GM12878 (cell line): ENCODE results near the gene NPAS2. TPM values are rescaled to one million over a fixed set of nuclear protein-coding genes. Genes with fewer than 3 reads are reported as not detected.

Experiments used
- ATAC-seq: fragments of 200-7000 bp; cut with Tn5 transposase; 3 replicates; pipeline ENCODE4 v1.9.1; 2020; ENCODE audit warnings: mild to moderate bottlenecking, moderate library complexity
- BruUV-seq: library from RNA; stranded (reverse); fragments of 400-500 nt; replicated peaks from 2 replicates; lab custom pipeline; 2021; lab: Mats Ljungman, UMichigan
- CTCF ChIA-PET: fragments of 300-600 bp; sonication (Branson Sonifier 250); formaldehyde crosslinking; extraction: SDS; loops from one replicate; lab custom pipeline; 2021; ENCODE audit warnings: inconsistent platforms; lab: Yijun Ruan, JAX
- POLR2A ChIA-PET: fragments of 350-600 bp; formaldehyde crosslinking; extraction: SDS; loops from one replicate; lab custom pipeline; 2021; ENCODE audit warnings: inconsistent platforms; lab: Charles Lee
- RAD21 ChIA-PET: fragments of 300-600 bp; sonication (Branson Sonifier 250); formaldehyde crosslinking; loops from one replicate; lab custom pipeline; 2023; ENCODE audit warnings: antibody characterized with exemption; ENCODE audit not compliant: unreplicated experiment; lab: Charles Lee
- SMC1A ChIA-PET: fragments of 300-600 bp; sonication (Branson Sonifier 250); formaldehyde crosslinking; loops from one replicate; lab custom pipeline; 2023; ENCODE audit not compliant: unreplicated experiment, uncharacterized antibody; lab: Charles Lee
- DNase-seq: peaks from one replicate; pipeline ENCODE4 v3.0.0-alpha.2; 2011; ENCODE audit warnings: low read depth, low spot score
- FAIRE-seq: peaks from 3 replicates; lab custom pipeline; 2011; peaks lifted over from hg19 to GRCh38; lab: Jason Lieb, UNC
- H2AFZ ChIP-seq: 2 replicates; pipeline ENCODE4 v1.6.0; 2011; ENCODE audit warnings: low read depth, low read length, control low read depth; ENCODE audit not compliant: control insufficient read depth
- H3K27ac ChIP-seq: 2 replicates; pipeline ENCODE4 v1.5.1; 2011; ENCODE audit warnings: control low read depth; ENCODE audit not compliant: control insufficient read depth, insufficient read depth
- H3K27me3 ChIP-seq, 2 experiments: replicated peaks in 1 of 2; 2 replicates each; pipeline versions ENCODE4 v1.6.0 to v1.6.1; 2011; ENCODE audit warnings: low read length in 1 of 2; ENCODE audit not compliant: control insufficient read depth in 2 of 2, insufficient read depth in 2 of 2
- H3K36me3 ChIP-seq, 2 experiments: 2 replicates each; pipeline ENCODE4 v1.5.1; 2011; ENCODE audit warnings: low read length in 1 of 2; ENCODE audit not compliant: control insufficient read depth in 2 of 2, insufficient read depth in 2 of 2
- H3K4me1 ChIP-seq: 2 replicates; pipeline ENCODE4 v1.6.1; 2011; ENCODE audit warnings: mild to moderate bottlenecking, low read length, moderate library complexity, mixed read lengths; ENCODE audit not compliant: control insufficient read depth, insufficient read depth
- H3K4me2 ChIP-seq: 2 replicates; pipeline ENCODE4 v1.6.0; 2011; ENCODE audit warnings: control low read depth; ENCODE audit not compliant: control insufficient read depth, insufficient read depth
- H3K4me3 ChIP-seq: fragments of 200-600 bp; sonication (generic); 2 replicates; pipeline ENCODE4 v1.5.1; 2016
- H3K79me2 ChIP-seq: 2 replicates; pipeline ENCODE4 v1.6.0; 2011; ENCODE audit warnings: low read length; ENCODE audit not compliant: control insufficient read depth, insufficient read depth
- H3K9ac ChIP-seq: 2 replicates; pipeline ENCODE4 v1.8.0; 2011; ENCODE audit warnings: low read length, control low read depth, mixed read lengths; ENCODE audit not compliant: control insufficient read depth, insufficient read depth
- H3K9me3 ChIP-seq: replicated peaks from 3 replicates; pipeline ENCODE4 v1.5.1; 2011; ENCODE audit warnings: mild to moderate bottlenecking, low read length; ENCODE audit not compliant: control insufficient read depth, insufficient read depth
- H4K20me1 ChIP-seq: 2 replicates; pipeline ENCODE4 v1.6.0; 2011; ENCODE audit not compliant: control insufficient read depth, insufficient read depth
- ATF7 ChIP-seq: fragments of 450-650 bp; IDR thresholded peaks from 2 replicates; pipeline ENCODE4 v1.6.1; 2016; ENCODE audit warnings: low read depth, mild to moderate bottlenecking
- CHD2 ChIP-seq: IDR thresholded peaks from 2 replicates; pipeline ENCODE4 v1.6.1; 2011; ENCODE audit warnings: low read depth, low read length, improper control_type of control experiment, borderline replicate concordance
- ESRRA ChIP-seq: IDR thresholded peaks from 2 replicates; pipeline ENCODE4 v1.6.1; 2012; ENCODE audit warnings: mild to moderate bottlenecking, low read length, improper control_type of control experiment
- FOXK2 ChIP-seq: fragments of 450-650 bp; IDR thresholded peaks from 2 replicates; pipeline ENCODE4 v1.6.1; 2017; ENCODE audit warnings: mild to moderate bottlenecking, moderate library complexity
- KLF5 ChIP-seq: fragments of 450-650 bp; IDR thresholded peaks from 2 replicates; pipeline ENCODE4 v1.6.1; 2014; ENCODE audit warnings: mild to moderate bottlenecking; ENCODE audit not compliant: partially characterized antibody
- MAX ChIP-seq: IDR thresholded peaks from 2 replicates; pipeline ENCODE4 v1.6.1; 2012; ENCODE audit warnings: low read depth, low read length, improper control_type of control experiment
- MTA2 ChIP-seq: fragments of 450-650 bp; IDR thresholded peaks from 2 replicates; pipeline ENCODE4 v1.6.1; 2016; ENCODE audit warnings: low read depth, mild to moderate bottlenecking, moderate library complexity
- MYB ChIP-seq: fragments of 150-350 bp; IDR thresholded peaks from 2 replicates; pipeline ENCODE4 v1.6.1; 2014; ENCODE audit warnings: mild to moderate bottlenecking, low read depth, low read length, borderline replicate concordance
- NBN ChIP-seq: fragments of 450-650 bp; IDR thresholded peaks from 2 replicates; pipeline ENCODE4 v1.6.1; 2016
- NR2C2 ChIP-seq: IDR thresholded peaks from 2 replicates; pipeline ENCODE4 v1.6.1; 2011; ENCODE audit warnings: borderline replicate concordance, low read depth; ENCODE audit not compliant: control insufficient read depth, insufficient read length
- SIX5 ChIP-seq: IDR thresholded peaks from 2 replicates; pipeline ENCODE4 v1.6.1; 2011; ENCODE audit warnings: mild to moderate bottlenecking, low read depth, low read length, moderate library complexity; ENCODE audit not compliant: severe bottlenecking
- SREBF1 ChIP-seq: IDR thresholded peaks from 2 replicates; pipeline ENCODE4 v1.6.1; 2012; ENCODE audit warnings: mild to moderate bottlenecking, low read length
- SUPT20H ChIP-seq: IDR thresholded peaks from 2 replicates; pipeline ENCODE4 v1.6.1; 2011; ENCODE audit warnings: low read depth, mild to moderate bottlenecking, low read length, moderate library complexity, borderline replicate concordance; ENCODE audit not compliant: control insufficient read depth
- TARDBP ChIP-seq: IDR thresholded peaks from 2 replicates; pipeline ENCODE4 v1.6.1; 2016; ENCODE audit warnings: borderline replicate concordance
- WGBS: methylation state at CpG from one replicate; pipeline ENCODE4 v1.1.6; 2016; ENCODE audit warnings: low lambda C conversion rate; ENCODE audit not compliant: insufficient replicate concordance, insufficient coverage; ENCODE audit errors: missing lambda C conversion rate; 5-methylcytosine and 5-hydroxymethylcytosine counted together
- in situ Hi-C: fragments of 300-500 bp; cut with MboI; formaldehyde crosslinking; loops from 9 replicates; pipeline ENCODE4 v1.14.3; 2018; ENCODE audit warnings: mixed read lengths
- intact Hi-C: fragments of 100-400 bp; cut with micrococcal nuclease; formaldehyde crosslinking; loops from one replicate; pipeline ENCODE4 v1.14.2; 2022; ENCODE audit not compliant: unreplicated experiment
- polyA plus RNA-seq, 11 experiments: library from polyadenylated mRNA; depleted of rRNA in 4 of 11; unstranded in 6 of 11; stranded (reverse) in 5 of 11; fragments of >200 nt; fragmentation: Nextera tagmentation in 4 of 11; fragmentation: Illumina TruSeq in 1 of 11; extraction: Ambion mirVana in 4 of 11; extraction: Trizol in 1 of 11; gene quantifications; 1 replicate in 1 of 11; 2 replicates in 10 of 11; pipeline versions ENCODE4 v1.2.1 to v1.2.3, GENCODE V29; 2011 to 2016; ENCODE audit warnings: inconsistent platforms in 2 of 11, missing spikeins in 2 of 11, low read depth in 1 of 11
- total RNA-seq, 4 experiments: library from RNA; depleted of rRNA in 3 of 4; stranded (reverse); fragments of >200 nt in 3 of 4; fragmentation: Illumina TruSeq in 1 of 4; extraction: Trizol in 1 of 4; gene quantifications; 2 replicates each; pipeline versions ENCODE4 v1.2.1 to v1.2.3, GENCODE V29; 2013 to 2021
- TF ChIP-seq, protein P1 (sequence below): fragments of 150-350 bp; IDR thresholded peaks from 2 replicates; pipeline ENCODE4 v1.6.1; 2014; ENCODE audit warnings: mild to moderate bottlenecking, low read depth, low read length

Gene NPAS2
- total and polyA plus RNA-seq, 10 of the 15 experiments (the other 5 are each of a cell fraction or from before 2014, with no cell fraction given) = 0.08 TPM; not detected in 9

- Histone ChIP-seq H2AFZ (no peak overlapping the region), H3K9ac (no peak overlapping the region), H3K79me2 (no peaks in the 10 kb centered on the region), H3K36me3 (no peaks in the 10 kb centered on the region), H3K4me3 (no peak overlapping the region), H3K4me1 (no peaks in the 10 kb centered on the region), H3K9me3 (no peaks in the 10 kb centered on the region)
- BruUV-seq = no TSS peak
- ChIA-PET CTCF (no interaction called here), RAD21 (no interaction called here)
- in situ Hi-C loops = no loop called here
- TF ChIP-seq NBN (no peak), NR2C2 (no peak), CHD2 (no peak), SIX5 (no peak), MAX (no peak), FOXK2 (no peak), MYB (no peak), MTA2 (no peak), SUPT20H (no peak), KLF5 (no peak), TARDBP (no peak), SREBF1 (no peak), ESRRA (no peak), ATF7 (no peak)
- TF ChIP-seq, protein P1, sequence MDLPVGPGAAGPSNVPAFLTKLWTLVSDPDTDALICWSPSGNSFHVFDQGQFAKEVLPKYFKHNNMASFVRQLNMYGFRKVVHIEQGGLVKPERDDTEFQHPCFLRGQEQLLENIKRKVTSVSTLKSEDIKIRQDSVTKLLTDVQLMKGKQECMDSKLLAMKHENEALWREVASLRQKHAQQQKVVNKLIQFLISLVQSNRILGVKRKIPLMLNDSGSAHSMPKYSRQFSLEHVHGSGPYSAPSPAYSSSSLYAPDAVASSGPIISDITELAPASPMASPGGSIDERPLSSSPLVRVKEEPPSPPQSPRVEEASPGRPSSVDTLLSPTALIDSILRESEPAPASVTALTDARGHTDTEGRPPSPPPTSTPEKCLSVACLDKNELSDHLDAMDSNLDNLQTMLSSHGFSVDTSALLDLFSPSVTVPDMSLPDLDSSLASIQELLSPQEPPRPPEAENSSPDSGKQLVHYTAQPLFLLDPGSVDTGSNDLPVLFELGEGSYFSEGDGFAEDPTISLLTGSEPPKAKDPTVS = no peak
- TF ChIP-seq, all 136 proteins: peak for 0
- 27% methylated on average over 4 of the region's 4 CpGs for WGBS
- POLR2A ChIA-PET = no interaction called here
- no peak for FAIRE-seq
- H3K27ac ChIP-seq = no peak overlapping the region
- H3K4me2 ChIP-seq = no peak overlapping the region
- intact Hi-C loops = no loop called here
- DNase-seq = no peak
- no peaks in the 10 kb centered on the region for H4K20me1 ChIP-seq
- ATAC-seq = no peak
- SMC1A ChIA-PET = no interaction called here
- H3K27me3 ChIP-seq = peaks cover 2 to 7% of the 10 kb centered on the region in 2 experiments; a peak in 3 of 4 replicates
Measured at GRCh38 chr2:100771125-100771524, 48.8 kb upstream of the NPAS2 start.
